NCI-H1417 treated with DMSO at 0.1 percent for 48 hours (cell line): ENCODE data around the gene LENG8.

Experiments used
- DNase-seq: peaks from one replicate; lab custom pipeline; 2025; lab: John Stamatoyannopoulos, UW

Gene LENG8

DNA sequence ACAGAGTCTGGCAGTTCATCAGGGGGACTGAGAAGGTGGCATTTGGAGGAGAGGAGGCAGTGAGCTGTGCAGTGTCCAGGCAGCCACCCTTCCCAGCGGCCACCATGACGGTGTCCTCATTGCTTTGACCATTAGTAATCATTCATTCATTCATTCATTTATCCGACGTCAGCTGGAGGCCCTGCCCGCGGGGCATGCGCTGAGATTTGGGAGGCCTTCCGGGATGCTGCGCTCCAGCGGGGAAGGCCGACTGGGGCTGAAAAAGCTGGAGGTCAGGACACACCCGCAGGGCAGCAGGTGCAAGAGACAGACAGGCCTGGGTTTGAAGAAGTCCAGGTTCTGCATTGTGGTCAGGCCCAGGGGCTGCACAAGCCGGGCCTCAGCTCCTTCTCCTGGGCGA, 24.8 kb upstream of the LENG8 start:
- no peak for DNase-seq

DNA sequence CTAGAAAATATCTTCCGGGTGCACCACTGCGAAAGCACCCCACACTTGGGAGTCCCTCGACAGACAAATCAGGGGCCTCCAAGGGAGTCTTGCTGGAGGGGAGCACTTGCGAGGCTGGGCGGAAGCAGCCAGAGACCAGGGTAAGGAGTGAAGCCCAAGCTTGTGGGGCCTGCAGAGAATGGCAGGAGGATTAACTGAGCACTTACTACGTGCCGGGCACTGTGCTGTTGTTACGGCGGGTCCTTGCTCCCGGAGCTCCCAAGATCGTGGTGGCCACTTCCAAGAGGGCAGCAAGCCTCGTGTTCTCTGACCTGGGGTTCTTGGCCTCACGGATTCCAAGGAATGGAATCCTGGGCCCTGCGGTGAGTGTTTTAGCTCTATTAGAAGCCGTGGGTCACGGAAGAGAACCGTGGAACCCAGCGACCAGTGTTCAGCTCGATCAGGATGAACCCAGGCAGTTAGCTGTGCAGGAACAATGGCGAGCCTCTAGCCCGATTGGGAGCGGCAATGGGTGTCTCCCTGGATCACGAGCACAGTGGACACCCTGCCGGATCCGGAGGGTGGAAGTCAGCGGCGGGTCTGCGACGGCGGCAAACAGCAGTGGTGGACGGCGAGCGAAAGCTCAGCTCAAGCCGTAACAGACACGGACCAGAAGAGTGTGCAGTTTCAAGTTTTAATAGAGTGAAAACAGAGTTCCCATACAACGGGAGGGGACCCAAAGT, 24.2 kb upstream of the LENG8 start:
- DNase-seq: no peak

DNA sequence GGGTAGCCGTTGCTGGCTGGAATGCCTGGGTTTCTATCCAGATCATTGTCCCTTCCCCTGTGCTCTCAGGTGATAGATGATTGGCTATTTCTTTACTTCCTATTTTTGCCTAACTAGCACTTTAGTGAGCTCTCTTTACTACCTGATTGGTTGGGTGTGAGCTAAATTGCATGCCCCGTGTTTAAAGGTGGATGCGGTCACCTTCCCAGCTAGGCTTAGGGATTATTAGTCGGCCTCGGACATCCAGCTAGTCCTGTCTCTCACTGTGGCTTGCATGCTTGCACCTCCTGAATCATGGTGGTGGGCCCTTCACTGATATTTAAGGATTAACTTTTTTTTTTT, 23.6 kb upstream of the LENG8 start:
- DNase-seq: no peak

DNA sequence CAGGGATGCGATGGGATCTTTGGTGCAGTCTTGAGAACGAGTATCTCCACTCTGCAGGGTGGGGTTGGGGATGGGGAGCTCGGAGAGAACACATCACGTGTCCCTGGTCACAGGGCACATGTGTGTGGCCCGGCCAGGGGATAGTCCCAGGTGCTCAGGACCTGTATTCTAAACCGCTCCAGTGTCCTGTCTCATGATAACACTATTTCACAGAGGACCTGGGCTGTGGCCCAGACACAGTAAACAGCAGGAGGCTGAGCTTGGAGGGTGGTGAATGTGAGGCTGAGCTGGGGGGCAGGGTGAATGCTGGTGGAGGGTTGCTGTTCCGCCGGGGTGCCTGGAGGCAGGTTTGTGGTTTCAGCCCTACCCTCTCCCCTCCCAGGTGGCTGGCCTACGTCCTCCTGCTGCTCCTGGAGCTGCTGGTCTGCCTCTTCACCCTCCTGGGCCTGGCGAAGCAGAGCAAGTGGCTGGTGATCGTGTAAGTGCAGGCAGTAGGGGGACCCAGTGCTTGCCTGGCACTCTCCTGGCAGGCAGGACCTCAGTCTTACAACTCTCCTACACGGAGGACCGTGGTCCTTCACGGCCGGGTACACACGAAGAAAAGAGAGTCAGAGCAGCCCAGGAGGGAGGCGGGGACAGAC, 22.6 kb upstream of the LENG8 start:
- no peak for DNase-seq

DNA sequence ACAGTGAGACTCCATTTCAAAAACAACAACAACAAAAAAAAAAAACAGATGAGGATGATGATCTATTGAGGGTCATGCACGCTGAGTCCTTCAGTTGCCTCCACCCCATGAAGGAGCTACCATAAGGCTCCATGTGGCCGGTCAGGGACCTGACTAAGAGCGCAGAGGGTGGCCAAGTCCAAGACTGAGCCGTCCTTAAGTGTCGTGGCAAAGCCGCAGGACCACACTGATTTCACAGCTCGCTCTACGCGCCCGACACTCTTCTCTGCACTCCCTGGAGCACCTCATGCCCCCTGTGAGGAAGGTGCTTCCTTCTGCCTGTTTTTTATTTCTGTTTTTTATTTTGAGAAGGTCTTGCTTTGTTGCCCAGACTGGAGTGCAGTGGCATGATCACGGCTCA, 21.4 kb upstream of the LENG8 start:
- DNase-seq: no peak

DNA sequence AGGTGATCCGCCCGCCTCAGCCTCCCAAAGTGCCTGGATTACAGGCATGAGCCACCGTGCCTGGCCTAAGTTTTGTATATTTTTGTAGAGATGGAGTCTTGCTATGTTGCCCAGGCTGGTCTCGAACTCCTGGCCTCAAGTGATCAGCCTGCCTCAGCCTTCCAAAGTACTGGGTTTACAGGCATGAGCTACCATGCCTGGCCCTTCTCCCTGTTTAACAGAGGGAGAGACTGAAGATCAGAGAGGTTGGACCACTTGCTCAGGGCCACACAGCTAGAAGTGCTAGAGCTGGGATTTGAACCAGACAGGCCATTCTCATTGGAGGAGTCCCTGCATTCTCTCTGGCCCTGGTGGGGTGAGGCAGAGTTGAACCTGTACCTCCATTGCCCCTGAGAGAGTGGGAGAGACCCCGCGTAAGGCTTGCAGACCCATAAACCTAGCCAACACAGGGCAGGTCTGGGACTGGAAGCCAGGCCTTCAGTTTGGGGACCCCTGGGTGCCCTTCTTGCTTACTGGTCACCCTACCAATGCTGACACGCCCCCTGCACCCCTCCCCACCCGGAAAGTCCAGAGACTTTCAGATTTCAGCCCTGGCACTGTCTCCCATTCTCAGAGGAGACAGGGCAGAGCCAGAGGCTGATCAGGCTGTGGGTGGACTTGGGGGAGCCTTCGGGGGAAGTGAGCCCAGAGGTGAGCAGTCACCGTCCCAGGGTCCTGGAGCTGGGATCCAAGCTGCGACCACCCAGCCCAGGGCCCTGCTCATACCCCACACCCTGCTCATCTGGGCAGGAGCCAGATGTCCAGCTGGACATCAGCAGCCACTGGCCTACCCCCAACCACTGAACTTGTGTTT, 20.4 kb upstream of the LENG8 start:
- DNase-seq: no peak

DNA sequence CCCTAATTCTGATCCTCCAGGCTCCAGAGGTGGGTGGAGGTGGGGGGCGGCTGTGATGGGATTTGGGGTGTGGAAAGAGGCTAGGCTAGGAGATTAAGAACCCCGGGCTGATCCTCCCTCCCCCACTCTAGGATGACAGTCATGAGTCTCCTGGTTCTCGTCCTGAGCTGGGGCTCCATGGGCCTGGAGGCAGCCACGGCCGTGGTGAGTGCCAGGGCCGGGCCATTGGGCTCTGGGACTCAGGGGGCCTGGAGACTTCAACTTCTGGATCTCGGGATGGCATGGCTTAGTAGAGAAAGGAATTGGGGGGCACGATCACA, 19.9 kb upstream of the LENG8 start:
- no peak for DNase-seq

DNA sequence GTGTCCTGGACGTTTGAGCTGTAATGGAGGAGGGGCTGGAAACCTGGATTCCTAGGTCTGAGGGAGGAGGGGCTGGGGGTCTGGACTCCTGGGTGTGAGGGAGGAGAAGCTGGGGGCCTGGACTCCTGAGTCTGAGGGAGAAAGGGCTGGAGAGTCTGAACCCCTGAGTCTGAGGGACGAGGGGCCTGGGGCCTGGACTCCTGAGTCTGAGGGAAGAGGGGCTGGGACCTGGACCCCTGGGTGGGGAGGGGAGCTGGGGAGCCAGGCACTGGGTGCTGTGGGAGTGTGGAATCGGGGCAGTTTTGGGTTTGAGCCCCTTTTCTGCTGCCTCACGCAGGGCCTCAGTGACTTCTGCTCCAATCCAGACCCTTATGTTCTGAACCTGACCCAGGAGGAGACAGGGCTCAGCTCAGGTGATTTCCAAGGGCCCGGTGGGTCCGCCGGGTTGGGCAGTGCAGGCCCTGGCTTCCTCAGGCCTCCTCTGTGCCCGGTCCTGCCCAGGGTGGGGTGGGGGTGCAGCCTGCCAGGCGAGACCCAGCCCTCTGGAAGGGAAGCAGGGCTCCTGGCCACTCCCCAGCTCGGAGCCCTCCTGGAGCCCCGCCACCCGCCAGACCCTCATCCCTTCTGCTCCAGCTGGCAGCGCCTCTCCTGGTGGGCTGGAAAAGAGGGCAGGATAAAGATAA, 19.3 kb upstream of the LENG8 start:
- no peak for DNase-seq

DNA sequence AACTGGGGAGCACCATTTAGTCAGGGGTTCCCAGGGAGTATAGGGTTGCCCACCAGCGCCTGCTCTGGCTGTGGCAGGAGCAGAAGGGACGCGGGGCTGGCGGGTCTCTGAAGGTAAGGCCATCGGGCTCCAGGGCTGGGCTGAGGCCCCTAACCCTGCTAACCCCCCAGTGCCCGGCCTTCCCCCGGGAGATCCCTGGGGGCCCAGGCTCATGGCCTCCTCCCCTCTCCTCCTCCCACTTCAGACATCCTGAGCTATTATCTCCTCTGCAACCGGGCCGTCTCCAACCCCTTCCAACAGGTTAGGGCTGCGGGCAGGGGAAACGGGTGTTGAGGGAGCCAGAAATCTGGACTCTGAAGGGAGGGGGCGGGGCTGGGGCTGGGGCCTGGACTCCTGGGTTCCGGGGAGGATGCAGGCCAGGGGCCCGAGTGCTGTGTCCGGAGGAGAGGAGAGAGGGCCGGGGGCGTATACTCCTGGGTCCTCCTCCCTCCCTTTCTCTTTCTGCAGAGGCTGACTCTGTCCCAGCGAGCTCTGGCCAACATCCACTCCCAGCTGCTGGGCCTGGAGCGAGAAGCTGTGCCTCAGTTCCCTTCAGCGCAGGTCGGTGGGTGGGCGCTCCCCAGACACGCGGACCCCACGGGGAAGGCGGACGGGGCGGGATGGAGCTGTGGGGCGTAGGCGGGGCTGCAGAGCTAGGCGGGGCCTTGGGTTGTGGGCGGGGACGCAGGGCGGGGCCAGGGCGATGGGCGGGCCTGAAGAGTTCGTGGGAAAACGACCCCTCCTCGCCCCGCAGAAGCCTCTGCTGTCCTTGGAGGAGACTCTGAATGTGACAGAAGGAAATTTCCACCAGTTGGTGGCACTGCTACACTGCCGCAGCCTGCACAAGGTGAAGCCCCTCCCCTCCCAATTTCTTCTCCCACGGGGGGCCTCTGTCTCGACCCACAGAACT, 18.4 kb upstream of the LENG8 start:
- no peak for DNase-seq

DNA sequence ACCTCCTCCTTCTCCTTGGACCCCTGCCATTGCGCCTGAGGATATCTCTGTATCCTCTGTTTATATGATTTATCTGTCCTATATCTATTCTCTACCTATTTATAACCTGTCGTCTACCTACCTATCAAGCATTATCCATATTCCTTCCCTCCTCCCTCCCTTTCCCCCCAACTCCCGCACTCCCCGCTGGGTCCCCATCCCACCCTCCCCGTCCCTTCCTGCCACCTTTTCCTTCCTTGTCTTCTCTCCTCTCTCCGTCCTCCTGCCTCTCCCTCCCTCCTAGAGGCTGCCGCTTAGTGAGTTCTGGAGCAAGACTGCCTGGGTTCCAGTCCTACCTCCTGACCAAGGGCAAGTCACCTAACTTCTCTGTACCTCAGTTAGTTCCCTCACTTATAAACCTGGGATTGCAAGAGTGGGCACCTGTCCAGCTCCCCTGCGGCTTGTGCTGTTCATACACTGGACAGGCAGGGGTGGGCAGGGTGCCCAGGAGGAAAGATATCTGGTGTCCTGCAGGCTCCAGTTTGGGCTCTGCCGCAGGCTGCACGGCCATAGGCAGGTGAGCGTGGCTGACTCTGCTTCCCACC, 17.7 kb upstream of the LENG8 start:
- DNase-seq: no peak

DNA sequence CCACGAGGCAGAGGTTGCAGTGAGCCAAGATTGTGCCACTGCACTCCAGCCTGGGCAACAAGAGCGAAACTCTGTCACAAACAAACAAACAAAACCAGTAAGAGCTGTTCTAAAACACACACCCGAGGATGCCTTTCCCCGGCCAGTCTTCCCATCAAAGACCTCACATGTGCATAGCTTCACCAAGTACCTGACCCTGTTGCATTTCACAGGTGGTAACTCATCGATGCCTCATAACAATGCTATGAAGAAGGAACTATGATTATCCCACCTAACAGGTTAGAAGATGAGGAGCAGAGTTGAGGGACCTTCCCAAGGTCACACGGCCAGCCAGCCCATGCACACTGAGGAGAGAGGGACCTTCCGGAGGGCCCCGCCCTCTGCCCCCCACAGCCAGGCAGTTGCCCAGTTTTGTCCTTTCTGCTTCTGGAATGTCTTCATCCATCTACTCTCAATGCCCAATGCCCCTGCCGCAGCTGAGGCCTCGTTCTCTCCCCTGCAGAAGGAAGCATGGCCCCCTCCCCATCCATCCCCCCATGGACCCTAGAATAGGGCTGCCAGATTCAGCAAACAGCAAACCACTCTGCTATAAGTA, 16.8 kb upstream of the LENG8 start:
- DNase-seq: no peak

DNA sequence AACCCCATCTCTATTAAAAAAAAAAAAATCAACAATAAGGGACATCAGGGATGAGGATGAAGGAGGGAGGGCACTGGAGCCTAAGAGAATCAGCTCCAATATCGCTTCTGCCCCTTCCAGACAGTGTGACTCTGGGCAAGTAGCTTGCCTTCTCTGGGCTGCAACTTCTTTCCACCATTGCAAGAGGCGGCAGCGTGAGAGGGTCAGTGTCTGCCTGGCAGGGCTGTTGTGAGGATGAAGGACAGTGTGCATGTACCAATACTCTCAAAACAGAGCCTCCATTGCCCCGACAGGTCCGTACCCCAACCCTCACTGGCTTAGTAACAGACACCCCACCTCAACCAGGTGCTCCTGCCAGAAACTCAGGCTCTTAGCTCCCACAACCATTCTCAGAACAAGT, 15.3 kb upstream of the LENG8 start:
- no peak for DNase-seq

DNA sequence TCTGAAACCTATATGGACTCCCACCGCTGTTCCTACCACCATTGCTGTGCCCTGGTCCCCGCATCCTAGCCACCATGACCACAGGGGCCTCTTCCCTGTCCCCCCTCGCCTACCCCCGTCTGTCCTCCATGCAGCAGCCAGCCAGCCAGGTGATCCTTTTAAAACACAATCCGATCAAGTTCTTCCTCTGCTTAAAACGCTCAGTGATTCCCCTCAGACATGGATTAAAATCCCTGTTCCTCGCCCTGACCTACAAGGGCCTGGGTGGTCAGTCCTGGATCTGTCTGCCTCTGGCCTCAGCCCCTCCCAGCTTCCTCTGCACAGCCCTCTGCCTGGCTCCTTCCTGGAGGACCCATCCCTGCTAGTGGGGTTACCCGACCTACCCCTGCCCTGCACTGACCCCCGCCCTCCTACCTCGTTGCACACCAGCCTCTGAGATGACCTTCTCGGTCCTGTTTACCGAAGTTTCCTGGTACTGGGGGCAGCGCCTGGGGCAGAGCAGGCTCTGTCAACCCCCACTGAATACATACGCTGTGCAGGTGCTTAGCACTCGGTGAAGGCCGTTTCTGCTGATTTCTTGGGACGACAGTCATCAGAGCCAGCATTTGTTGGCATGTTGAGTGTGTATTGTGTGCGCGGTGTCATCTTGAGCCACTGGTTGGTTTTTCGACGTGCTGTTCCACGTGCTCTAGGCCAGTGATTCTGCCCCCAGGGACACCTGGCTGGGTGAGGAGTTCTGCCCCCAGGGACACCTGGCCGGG, 14.7 kb upstream of the LENG8 start:
- DNase-seq: no peak

DNA sequence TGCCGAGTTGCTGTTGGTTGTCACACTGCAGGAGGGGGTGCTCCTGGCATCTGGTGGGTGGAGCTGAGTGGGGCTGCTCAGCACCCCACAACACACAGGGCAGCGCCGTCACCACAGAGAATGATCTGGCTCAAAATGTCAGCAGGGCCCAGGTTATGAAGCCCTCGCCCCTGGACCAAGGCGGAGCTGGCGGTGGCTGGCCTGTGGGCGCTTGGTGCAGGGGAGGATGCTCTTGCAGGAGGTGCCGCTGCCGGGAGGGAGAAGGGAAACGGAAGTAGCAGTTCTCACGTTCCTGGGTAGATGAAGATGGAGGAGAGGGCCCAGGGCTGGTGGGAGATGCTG, 14.2 kb upstream of the LENG8 start:
- no peak for DNase-seq

DNA sequence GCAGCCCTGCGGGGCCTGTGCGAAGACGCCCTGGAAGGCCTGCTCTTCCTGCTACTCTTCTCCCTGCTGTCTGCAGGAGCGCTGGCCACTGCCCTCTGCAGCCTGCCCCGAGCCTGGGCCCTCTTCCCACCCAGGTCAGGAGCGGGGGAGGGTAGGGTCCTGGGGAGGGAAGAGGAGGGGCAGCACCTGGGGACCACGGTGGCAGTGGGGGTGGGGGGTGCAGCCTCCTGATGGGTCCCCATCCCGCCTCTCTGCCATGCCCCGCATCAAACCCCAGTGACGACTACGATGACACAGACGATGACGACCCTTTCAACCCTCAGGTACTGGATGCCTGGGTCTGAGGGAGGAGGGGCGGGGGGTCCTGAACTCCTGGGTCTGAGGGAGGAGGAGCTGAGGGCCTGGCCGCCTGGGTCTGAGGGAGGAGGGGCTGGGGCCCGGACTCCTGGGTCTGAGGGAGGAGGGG, 13.4 kb upstream of the LENG8 start:
- no peak for DNase-seq

DNA sequence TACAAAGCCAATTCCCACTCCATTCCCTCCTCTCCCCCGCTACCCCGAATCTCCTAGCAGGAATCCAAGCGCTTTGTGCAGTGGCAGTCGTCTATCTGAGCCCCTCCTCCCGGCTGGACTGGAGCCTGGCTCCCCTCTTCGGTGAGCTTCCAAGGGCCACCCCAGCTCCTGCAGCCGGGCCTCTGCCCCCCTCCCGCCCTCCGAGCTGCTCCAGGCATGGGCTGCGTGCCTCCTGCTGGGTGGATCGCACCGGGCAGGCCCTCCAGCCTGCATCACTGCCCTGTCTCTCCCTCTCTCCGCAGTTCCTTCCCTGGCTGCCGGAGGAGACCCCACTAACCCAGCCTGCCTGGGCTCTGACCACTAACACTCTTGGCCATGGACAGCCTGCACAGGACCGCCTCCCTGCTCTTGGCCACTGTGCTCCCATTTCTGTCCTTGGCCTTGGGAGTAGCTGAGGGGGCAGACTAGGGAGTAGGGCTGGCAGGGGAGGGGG, 12.9 kb upstream of the LENG8 start:
- DNase-seq: no peak

DNA sequence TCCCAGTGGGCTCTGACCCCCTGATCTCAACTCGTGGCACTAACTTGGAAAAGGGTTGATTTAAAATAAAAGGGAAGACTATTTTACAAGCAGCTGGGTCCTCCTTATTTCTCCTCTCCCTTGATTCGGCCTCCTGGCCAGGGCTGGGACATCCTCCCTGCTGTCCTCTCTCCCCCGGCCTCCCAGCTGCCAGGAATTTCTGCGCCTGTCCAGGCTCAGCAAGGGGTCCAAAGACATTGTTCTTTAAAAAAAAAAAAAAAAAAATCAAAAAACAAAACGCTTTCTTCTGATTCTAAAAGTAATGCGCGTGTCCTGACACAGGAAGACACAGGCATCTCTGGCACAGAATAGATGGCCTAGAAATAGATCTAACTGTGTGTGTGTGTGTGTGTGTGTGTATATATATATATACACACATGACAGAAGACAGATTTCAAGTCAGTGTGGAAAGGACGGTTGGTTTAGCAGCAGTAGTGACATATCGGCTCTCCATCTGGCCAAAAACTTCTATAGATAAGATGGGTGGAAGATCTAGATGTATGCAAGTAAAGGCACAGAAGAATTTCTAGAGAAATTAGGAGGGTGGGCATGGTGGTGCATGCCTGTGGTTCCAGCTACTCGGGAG, 12.3 kb upstream of the LENG8 start:
- no peak for DNase-seq

DNA sequence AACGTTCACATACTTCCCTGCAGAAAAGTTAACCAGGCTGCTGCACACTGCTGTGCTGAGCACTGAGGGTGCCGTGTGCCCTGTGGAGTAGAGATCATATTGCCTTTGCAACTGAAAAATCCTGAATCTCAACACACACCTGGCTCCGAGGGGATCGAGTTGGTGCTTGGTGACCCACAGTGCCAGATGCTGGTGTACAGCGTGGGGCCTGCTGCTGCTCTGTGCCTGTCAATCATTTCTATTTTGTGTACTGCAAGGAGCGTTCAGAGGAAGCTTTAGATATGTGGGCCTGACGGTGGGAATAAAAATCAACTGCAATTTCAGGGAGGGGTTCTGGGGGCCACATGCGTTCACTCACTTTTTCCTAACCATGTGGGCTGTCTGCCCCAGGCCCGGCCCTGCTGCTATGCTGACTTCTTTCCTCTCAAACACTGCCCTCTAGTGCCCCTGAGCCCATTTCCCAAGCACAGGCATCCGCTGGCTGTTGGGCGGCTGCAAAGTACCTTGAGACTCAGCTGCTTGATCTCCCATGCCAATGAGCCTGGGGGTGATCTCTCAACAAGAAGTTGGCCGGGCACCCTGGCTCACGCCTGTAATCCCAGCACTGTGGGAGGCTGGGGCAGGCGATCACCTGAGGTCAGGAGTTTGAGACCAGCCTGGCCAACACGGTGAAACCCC, 9.7 kb upstream of the LENG8 start:
- DNase-seq: no peak

DNA sequence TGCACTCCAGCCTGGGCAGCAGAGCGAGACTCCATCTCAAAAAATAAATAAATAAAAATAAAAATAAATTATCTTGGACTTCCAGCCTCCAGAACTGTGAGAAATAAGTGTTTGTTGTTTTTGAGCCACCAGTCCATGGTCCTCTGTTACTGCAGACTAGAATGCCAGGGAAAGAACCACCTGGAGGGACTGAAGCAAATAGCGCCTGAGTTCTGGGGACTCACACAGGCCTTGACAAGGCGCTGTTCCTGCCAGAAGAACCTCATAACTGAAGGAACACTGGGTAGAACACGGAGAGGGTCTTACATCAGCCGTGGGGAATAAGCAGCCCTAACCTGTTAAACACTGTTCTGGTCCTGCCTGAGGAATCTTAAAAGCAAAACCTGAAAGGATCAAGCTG, 8.4 kb upstream of the LENG8 start:
- no peak for DNase-seq
